Measurements from ENCODE around the gene WASHC4.
"Not testable (repeated sequence)": the region's sequence is repeated elsewhere in the genome, so short reads cannot be mapped to it uniquely, and the experiment has no call there.

Gene WASHC4

DNA sequence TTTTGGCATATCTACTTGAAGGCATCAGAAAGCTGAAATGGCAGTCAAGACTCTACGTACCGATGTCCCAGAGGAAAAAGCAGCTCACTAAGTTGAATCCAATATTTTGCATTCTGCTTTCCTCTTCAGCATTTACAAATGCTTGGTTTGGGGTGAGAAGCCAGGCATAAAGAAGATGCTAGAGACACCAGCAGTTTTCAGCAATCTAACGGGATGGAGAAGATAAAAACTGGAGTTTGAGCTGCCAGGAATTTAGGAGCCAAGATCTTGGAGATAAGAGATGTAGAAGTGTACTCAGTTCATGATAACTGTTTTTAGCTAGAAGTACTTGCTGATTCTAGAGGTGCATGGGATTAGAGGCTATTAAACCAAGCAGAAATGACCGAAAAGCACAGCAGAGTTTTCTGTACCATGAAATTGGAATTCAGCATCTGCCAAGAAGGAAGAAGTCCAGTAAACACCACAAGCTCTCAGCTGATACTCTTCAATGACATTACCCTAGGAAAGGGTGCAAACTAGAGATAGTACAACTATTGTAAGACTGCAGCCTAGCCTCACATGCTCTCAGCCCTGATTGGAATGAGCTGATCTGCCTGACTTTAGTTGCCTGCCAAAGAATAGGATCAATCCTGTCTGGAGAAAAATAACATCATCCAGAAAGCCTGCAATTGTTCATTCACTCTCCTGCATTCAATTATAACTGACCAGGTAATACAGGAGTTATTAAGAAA, 15.9 kb upstream of the WASHC4 start:
- no peak for DNase-seq

DNA sequence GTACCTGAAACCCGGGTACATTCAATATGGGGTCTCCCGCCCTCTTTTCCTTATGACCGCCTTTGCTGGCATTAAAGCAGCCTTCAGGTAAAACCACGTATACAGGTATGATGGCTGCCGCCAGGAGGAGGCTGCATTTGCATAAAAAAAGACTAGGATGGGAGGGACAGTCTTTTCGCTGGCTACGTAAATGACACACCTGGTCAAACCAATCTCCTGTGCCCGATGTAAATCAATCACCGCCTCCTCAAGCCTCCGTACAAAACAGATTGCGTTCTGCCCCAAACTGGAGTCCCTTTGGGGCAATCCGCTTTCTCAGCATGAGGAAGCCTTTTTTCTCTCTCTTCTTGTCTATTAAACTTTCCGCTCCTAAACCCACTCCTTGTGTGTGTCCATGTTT, 15.2 kb upstream of the WASHC4 start:
- no peak for DNase-seq

DNA sequence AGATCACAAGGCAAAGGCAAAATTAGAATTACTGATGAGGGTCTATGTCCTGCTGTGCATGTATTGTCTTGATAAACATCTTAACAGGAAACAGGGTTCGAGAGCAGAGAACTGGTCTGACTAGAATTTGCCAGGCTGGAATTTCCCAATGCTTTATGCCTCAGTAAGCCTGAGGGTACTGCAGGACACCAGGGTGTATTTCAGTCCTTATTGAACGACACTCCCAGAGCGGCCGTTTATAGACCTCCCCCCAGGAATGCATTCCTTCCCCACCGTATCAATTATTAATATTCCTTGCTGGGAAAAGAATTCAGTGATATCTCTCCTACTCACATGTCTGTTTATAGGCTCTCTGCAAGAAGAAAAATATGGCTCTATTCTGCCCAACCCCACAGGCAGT, 12.2 kb upstream of the WASHC4 start:
- DNase-seq = not testable (repeated sequence)

DNA sequence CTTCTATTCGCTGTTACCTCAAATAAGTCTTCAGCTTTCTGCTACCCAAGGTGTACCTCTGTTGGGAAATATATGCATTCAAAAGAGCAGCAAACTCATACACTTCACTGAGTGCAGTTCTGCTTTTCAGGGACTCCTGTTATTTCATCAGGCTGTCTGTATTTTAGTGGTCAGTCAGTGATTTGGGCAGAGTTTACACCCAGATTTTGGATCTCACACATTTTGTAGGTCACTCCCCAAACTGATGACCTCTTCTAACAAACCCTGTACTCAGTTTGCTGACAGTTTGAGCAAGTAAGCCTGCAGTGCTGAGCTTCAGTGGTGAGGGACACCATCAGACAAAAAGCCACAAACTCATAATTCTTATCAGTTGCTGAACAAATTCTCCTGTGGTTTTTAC, 8.2 kb upstream of the WASHC4 start:
- no peak for DNase-seq

DNA sequence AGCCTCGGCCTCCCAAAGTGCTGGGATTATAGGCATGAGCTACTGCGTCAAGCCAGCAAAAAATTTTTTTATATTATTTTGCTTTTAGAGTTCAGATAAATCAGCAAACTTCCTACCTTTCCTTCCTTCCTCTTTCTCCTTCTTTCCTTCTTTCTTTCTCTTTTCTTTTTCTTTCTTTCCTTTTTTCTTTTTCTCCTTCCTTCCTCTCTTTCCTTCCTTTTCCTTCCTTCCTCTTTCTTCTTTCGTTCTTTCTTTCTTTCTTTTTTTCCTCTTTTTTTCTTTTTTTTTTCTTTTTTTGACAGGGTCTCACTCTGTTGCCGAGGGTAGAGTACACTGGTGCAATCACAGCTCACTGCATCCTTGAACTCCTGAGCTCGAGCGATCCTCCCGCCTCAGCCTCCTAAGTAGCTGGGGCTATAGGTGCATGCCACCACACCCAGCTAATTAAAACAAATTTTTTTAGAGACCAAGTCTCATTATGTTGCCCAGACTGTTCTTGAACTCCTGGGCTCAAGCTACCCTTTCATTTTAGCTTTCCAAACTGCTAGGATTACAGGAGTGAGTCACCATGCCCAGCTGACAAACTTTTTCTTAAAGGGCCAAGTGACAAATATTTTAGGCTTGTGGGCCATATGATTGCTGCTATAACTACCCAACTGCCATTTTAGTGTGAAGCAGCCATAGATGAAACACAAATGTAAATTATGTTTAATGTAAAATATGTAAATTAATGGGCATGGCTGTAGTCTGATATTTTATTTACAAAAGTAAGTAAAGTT, 7.1 kb upstream of the WASHC4 start:
- DNase-seq = no peak

DNA sequence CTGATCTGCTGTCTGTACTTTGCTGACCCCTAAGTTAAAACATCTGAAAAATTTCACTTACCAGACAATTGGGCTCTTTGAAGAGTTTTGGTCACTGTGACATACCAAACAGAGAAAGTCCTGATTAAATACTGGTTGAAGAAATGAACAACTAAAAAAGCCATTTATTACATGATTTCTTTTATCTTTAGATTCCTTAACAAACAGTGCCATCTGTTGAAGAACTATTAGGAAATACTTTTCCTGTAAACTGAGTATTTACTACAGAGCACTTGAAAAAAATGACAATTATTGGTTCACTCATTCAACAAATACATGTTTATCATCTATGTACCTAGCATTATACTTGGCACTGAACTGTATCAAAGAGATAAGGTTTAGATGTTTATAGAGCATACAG, 6.5 kb upstream of the WASHC4 start:
- no peak for DNase-seq

DNA sequence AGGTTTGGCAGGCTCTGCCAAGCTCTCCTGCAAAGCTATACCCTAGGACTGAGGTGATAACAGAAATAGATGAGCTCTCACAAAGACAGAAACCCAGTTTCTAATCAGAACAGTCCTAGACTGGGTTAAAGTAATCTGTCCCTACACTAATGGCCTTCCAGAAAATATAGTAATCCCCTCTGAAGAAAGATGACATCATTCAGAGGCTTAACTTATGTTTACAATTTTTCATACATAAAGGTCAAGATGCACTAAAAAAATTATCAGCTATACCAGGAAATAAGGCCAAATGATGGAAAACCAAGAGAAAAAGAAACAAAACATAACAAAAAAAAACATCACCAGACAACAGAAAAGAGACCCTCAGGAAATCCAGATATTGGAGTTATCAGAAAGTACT, 4.9 kb upstream of the WASHC4 start:
- DNase-seq = no peak

DNA sequence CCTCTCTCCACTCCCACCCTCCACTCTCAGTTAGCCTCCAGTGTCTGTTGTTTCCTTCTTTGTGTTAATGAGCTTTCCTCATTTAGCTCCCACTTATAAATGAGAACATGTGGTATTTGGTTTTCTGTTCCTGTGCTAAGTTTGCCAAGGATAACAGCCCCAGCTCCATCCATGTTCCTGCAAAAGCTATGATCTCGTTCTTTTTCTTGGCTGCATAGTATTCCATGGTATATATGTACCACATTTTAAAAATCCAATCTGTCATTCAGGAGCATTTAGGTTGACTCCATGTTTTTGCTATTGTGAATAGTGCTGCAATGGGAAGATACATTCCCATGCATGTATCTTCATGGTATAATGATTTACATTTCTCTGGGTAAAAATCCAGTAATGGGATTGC, 2.8 kb upstream of the WASHC4 start:
- DNase-seq = no peak

DNA sequence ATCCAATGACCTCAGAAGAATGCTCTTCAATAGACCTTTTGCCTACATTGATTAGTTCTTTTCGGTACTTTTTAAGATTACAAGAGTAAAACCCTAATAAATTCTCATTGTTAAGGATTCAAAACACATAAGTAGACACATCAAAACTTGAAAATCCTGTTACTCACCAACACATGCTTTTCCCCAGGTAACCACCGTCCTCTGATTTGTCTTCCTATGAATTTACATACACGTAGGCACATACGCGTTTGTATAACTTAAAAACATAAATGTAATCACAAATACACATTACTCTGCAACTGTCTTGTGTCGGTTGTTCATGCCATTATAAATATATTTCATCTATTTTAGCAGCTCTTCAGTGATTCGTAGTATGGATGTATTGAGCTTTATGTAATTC, 910 bp upstream of the WASHC4 start:
- no peak for DNase-seq

DNA sequence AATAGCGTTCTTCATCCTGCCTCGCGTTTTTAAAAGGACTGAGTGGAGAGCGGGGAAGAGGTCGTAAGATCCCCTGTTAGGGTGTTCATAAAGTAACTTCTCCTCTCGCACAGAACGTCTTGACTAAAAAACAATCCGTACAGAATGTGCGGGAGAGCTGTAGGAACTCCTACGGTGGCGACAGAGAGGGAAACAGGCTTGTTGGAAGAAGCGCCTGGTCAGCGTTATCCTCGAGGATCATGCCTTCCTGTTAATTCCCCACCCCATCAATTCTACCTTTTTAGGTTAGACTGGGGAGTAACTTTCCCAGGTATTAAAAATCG, 399 bp upstream of the WASHC4 start:
- no peak for DNase-seq

DNA sequence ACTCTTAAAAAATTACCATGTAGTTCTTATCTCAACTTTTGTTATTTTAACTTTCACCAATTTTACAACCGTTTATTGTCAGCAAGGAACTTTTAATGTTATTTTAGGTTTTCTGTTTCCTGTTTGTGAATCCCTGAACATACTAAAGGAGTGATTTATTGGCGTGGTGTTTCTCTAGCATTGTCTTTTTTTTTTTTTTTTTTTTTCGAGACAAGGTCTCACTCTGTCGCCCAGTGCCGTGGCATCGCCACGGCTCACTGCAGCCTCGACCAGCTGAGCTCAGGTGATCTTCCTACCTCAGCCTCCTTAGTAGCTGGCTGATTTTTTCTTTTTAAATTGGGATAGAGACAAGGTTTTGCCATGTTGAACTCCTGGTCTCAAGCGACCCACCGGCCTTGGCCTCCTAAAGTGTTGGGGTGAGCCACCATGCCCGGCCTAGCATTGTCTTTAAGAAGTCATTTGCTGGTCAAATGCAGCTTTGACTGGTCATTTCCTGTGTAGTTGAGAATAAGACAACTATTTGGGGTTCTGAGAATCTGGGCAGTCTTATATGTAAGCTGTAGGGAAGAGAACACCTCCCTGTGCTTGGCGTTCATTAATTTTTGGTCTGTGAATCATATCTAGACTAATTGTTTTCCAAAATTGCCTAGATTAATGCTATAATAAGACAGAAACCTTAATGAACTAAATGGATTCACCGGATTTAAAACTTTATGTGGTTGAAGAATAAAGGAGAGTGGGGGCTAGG, 2.1 kb downstream of the WASHC4 start:
- no peak for DNase-seq

DNA sequence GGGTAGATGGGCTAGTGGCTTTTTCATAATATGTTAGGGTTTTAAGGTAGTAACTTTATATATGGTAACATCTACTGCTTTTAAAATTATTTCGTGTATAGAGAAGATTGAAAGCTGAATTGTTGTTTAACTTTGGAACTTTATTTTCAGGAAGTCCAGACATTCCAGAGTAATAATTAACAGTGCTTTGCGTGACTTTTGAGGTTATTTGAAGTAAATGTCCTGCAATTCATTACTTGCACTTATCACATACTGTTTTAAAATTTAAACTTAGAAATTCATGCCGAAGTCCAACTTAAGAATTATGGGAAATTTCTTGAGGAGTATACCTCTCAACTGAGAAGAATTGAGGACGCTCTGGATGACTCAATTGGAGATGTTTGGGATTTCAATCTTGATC, 3.3 kb downstream of the WASHC4 start:
- DNase-seq = no peak

DNA sequence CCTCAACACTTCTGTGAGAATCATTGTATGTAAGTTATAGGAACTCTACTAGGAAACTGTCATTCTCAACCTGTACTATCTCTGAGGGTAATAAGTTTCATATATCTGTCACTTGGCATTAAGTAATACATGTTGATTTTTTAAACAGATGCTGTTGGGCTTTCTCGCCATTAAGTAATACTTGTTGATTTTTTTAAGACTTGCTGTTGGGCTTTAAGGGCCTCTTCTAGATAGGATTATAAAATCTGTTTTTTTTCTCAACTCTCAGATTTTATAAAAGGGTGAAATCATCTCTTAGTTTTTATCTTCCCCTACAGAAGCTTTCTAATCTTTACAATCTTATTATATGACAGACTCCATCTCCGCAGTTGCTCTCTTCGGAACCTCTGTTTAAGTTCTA, 5.6 kb downstream of the WASHC4 start:
- no peak for DNase-seq

DNA sequence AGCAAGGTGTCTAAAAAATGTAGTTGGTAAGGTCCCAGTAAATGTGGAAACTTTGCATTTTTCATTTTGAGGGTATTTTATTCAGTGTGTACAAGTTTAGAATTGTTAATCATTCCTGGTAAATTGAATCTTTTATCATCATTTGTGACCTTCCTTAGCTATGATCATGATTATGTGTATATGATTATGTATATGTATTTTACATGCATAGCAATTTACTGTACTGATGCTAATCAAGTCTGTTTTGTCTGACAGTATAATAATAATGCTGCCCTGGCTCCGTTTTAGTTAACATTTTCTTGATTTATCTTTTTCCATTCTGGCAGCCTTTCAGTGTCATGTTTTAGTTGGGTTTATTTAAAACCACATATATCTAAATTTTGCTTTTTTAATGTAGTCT, 9.4 kb downstream of the WASHC4 start:
- no peak for DNase-seq

DNA sequence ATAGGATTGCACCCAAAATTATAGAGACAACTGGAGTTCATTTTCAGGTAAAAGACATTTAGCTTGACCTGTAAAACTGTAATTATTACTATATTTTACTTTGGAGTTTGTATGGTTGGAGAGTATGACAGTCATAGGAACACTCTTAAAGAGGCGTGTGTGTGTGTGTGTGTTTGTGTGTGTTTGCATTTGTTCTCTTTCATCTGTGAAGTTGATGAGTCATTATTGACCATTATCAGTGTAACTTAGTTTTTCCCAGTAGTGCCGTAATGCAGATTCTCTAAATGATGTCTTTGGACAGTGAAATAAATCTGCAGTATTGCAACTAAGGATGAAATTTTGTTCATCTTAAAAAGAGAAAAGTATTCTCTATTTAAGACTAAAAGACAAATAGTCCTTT, 13.0 kb downstream of the WASHC4 start:
- DNase-seq = no peak

DNA sequence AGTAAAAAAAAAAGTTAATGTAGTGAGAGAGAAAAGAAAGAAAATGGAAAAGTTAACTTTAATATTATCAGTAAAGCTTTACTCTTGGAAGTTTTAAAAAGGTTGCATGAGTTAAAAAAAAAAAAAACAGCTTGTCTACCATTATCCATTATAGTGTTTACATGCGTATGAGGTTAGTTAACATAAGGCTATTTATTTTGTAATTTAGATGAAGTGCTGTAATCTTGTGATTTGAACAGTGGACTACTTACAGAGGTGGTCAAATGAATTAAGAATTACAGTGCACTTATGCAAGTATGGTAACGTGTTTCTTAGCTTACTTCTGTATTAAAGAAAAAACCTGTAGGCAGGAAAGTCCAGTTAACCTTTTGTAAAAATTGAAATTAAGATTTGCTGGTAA, 30.7 kb downstream of the WASHC4 start:
- no peak for DNase-seq

DNA sequence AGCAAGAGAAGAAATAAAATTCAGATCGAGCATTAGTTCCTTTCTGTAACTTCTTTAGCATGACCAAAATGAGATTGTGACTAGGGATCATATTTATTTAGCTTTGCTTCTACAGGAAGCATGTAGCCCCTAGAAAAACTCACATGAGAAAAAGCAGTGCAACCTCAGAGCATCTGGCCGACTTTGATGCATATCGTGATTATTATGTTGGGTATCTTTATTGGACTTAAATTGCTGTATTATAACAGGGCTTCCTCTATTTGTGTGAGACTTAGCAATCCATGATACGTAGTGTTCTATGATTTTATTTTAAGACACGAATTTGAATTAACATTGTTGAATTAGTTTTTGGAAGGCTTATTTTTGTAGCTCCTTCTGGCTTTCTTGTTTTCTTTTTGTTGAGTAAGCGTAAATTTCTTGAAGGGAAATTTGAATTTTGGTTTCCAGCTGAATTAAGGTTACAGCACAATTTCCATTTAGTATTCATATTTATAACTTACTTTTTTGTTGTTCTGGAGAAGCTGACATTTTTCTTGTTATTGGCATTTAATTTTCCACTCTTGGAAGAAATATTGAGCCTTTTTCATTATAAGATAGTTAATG, 33.9 kb downstream of the WASHC4 start:
- no peak for DNase-seq

DNA sequence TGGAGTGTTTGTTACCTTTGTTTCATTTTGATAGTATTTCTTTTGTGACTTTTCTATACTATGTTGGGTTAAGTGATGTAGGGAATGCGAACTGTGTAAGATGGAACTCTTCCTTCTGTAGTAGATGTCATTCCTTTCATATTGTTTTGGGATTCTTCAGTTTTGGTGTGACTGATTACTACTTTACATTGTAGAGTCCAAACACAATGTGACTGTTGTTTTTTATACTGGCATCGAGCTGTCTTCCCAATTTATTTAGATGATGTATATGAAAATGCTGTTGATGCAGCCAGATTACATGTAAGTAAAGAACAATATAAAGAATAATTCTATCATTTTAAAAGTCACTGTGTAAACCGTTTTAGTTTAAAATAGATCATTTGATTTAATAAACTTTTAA, 34.7 kb downstream of the WASHC4 start:
- no peak for DNase-seq

DNA sequence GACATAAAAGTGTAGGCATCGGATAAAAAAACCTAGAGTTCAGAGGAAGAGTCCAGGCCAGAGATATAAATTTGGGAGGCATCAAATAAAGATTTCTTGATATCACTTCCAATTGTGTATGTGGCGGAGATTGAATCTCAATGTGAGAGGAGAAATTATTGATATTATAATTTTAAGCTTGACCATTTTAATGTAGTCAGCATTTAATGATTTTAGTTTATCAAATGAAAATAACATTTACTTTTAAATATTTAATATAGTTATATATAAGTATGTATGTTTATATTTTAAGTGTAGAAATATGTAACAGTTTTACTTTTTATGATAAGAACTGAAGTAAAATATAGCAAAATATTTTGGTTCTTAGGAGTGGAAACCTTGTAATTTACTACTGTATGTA, 48.7 kb downstream of the WASHC4 start:
- DNase-seq = no peak

DNA sequence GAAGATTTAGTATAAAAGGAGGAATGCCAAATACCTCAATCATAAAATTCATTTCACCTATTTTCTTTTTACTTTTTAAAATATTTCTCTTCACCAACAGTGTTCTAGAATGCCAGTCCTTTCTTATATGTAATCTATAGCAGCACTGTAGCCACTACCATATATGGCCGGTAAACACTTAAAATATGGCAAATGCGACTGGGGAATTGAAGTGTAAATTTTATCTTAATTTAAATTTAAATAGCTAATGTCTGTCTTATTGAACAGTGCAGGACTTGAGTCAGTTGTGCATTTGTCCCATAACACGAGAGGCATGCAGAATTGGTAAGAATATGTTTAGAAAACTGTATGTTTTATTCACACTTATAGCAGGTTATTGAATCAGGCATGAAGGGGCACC, 50.1 kb downstream of the WASHC4 start:
- DNase-seq = no peak

DNA sequence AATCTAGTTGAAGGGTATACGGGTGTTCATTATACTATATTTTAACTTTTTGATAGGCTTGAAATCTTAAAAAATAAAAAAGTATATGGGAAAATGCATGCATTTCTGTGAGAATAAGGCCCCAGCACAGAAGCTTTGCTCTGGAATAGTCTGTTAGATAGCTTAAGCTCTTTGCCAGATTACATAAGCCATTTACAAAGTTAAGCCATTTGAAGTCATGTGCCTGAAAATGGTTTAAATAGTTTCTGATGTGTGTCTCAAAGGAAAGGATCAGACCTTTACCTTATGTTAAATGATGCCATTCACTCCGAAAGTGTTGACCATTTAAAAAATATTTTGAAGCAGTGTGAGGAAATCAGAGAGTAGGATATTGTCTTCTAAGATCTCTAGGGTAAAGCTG, 51.3 kb downstream of the WASHC4 start:
- no peak for DNase-seq

DNA sequence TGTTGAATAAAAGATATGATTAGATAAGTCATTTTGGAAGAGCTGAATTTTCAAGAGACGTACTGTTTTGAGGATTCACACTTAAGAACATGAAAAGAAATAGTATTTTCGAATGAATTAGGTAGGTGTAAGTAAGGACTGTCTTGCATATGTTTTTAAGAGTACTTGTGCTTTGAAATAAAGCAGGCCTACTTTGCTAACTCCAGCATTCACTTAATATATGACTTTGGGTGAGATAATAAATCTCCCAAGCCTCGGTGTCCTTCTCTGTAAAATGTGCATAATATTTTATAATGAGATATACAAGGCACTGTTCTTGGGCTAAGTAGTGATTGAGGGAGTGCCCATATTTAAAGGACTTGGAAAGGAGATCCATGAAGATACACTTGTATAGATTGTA, 54.6 kb downstream of the WASHC4 start:
- no peak for DNase-seq

DNA sequence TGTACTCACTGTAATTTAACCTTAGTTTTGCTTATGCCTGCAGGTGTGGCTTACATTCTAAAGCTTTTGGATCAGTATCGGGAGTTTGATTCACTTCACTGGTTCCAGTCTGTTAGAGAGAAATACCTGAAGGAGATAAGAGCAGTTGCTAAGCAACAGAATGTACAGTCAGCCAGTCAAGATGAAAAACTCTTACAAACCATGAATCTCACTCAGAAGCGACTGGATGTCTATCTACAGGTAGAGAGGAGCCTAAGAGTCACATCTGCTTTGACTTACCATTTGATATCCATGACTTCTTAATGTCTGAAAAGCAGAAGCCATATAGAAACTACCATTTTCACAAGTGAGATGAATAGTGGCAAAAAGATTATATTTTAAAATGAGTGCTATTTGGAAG, 56.5 kb downstream of the WASHC4 start:
- DNase-seq = no peak

DNA sequence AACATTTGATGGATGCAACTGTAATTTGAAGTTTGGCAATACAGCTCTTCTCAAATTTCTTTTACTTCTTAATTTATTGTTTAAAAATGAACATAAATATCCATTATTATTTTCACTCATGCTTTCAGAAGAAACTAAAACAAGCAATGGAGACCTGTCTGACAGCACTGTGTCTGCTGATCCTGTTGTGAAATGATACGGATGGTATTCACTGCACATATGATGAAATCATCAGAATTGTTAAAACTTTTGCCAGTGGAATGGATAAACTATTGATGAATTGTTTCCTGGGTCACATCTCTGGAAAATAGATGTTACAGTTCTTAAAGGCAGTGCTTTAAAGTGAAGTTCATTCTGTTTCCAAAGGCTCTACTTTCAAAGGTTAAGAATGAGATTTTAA, 59.2 kb downstream of the WASHC4 start:
- DNase-seq = no peak

Data from stimulated activated CD4-positive, alpha-beta T cell treated with anti-CD3 and anti-CD28 coated beads, Interleukin-15, amount 100 ng/mL, for 24 hours (primary cell).